Measurements from ENCODE around the gene ROR2. TPM values are rescaled to one million over a fixed set of nuclear protein-coding genes. Genes with fewer than 3 reads are reported as not detected.

The ROR2 gene
- total and polyA plus RNA-seq, 2 of the 8 experiments (the other 6 are each of a cell fraction or from before 2014, with no cell fraction given), result 2.7 to 4.3 TPM

DNA sequence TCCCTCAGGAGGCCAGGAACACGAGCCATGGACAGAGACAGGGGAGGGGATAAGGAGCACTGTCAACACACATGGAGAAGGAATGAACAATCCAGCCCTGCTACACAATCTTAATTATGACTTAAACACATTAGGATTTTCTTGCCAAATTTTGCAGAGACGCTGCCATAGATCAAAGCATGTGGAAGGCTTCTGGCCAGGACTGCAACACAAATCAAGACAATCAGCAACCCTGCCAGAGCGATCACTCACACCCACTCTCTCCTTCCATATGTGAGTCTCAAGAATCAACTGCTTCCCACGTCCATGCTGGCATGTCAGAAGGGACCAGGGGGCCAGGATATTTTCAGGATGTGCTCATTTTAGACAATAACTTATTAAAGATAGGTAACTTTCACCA, 85.6 kb downstream of the ROR2 start (continued):
- no peak for TF ChIP-seq RBBP5 (IDR thresholded peaks at IDR 0.05; ENCODE audit: borderline replicate concordance, low read depth, low read length)
- TF ChIP-seq, protein P1, sequence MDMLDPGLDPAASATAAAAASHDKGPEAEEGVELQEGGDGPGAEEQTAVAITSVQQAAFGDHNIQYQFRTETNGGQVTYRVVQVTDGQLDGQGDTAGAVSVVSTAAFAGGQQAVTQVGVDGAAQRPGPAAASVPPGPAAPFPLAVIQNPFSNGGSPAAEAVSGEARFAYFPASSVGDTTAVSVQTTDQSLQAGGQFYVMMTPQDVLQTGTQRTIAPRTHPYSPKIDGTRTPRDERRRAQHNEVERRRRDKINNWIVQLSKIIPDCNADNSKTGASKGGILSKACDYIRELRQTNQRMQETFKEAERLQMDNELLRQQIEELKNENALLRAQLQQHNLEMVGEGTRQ (IDR thresholded peaks at IDR 0.05; ENCODE audit: low read length), result no peak

Measured in H1 (cell line).